Measurements from ENCODE around the gene LPO. TPM values are rescaled to one million over a fixed set of nuclear protein-coding genes. Genes with fewer than 3 reads are reported as not detected.
A peak's percentile ranks its signal among the peaks of the same experiment; 100 is the strongest.

The LPO gene
- total and polyA plus RNA-seq, 10 of the 15 experiments (the other 5 are each of a cell fraction or from before 2014, with no cell fraction given): 0.03 to 0.11 (median 0.06) TPM; not detected in 7

DNA sequence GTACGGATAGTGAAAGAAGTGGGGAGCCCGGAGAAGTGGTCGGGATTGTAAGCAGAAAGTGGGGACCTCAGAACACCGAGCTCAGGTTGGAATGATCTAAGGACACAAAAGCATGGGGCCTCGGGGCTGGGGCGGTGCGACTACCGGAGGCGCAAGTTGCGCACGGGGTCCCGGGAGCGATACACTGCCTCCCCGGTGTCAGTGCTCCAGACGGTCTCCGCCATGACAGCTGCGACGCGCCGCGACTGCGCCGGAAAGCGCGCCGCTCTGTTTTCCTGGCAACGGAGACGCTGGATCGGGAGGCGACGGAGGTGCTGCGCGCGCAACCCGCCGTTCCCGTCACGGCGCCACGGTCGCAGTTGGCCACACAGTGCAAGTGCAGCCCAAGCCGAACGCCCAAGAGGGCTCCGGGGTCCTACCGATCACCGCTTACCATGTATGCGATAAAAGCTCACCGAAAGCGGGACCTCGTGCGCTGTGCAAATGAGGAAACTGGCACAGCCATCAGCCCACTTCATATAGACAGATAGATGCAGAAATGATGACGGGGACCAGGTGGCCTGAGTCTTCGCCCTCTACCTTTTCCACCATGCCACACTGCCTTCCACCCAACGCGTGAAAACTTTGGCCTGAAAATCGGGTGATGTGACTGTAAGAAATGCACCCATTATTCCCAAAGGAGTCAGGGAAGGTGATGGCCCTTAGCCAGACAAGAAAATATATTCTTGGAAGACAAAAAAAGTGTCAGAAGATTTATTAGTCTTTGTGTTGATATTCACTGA lies 19.2 kb upstream of the LPO start, which contains the start of gene MKS1 (continued):
- TF ChIP-seq, protein P1, sequence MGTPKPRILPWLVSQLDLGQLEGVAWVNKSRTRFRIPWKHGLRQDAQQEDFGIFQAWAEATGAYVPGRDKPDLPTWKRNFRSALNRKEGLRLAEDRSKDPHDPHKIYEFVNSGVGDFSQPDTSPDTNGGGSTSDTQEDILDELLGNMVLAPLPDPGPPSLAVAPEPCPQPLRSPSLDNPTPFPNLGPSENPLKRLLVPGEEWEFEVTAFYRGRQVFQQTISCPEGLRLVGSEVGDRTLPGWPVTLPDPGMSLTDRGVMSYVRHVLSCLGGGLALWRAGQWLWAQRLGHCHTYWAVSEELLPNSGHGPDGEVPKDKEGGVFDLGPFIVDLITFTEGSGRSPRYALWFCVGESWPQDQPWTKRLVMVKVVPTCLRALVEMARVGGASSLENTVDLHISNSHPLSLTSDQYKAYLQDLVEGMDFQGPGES (IDR thresholded peaks at IDR 0.05): no peak
- no peak for TF ChIP-seq EGR1 (IDR thresholded peaks at IDR 0.05; ENCODE audit: borderline replicate concordance in 1 of 2, low read depth in 2 of 2, low read length in 2 of 2)
- TF ChIP-seq ESRRA (IDR thresholded peaks at IDR 0.05; ENCODE audit: low read length): 0 out of 2 replicates have a peak, but pooled peaks have one; percentile 35
- TF ChIP-seq EZH2 (IDR thresholded peaks at IDR 0.05; ENCODE audit: borderline replicate concordance, control insufficient read depth, low read depth, low read length): no peak
- TF ChIP-seq, protein P2, sequence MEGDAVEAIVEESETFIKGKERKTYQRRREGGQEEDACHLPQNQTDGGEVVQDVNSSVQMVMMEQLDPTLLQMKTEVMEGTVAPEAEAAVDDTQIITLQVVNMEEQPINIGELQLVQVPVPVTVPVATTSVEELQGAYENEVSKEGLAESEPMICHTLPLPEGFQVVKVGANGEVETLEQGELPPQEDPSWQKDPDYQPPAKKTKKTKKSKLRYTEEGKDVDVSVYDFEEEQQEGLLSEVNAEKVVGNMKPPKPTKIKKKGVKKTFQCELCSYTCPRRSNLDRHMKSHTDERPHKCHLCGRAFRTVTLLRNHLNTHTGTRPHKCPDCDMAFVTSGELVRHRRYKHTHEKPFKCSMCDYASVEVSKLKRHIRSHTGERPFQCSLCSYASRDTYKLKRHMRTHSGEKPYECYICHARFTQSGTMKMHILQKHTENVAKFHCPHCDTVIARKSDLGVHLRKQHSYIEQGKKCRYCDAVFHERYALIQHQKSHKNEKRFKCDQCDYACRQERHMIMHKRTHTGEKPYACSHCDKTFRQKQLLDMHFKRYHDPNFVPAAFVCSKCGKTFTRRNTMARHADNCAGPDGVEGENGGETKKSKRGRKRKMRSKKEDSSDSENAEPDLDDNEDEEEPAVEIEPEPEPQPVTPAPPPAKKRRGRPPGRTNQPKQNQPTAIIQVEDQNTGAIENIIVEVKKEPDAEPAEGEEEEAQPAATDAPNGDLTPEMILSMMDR (IDR thresholded peaks at IDR 0.05 in 2 of 3, conservative IDR thresholded peaks at IDR 0.05 in 1 of 3; ENCODE audit: control insufficient read depth in 2 of 3, extremely low read depth in 1 of 3, insufficient read depth in 1 of 3, low read depth in 3 of 3, low read length in 3 of 3): peak; percentile 73 to 83 (median 78)
- TF ChIP-seq, protein P3, sequence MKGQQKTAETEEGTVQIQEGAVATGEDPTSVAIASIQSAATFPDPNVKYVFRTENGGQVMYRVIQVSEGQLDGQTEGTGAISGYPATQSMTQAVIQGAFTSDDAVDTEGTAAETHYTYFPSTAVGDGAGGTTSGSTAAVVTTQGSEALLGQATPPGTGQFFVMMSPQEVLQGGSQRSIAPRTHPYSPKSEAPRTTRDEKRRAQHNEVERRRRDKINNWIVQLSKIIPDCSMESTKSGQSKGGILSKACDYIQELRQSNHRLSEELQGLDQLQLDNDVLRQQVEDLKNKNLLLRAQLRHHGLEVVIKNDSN (IDR thresholded peaks at IDR 0.05; ENCODE audit: borderline replicate concordance, extremely low read length, insufficient read depth, low read depth, low read length): no peak
- peak; percentile 12 for TF ChIP-seq MYC (IDR thresholded peaks at IDR 0.05; ENCODE audit: insufficient read depth, insufficient read length, insufficient replicate concordance, low read length, severe bottlenecking)
- TF ChIP-seq YY1 (IDR thresholded peaks at IDR 0.05; ENCODE audit: low read depth, low read length): peak; percentile 97
- peak; percentile 69; the same call in 1 of the 2 replicates for TF ChIP-seq TCF3 (IDR thresholded peaks at IDR 0.05; ENCODE audit: borderline replicate concordance, insufficient read depth, low read depth, low read length)
- TF ChIP-seq POLR2AphosphoS2 (IDR thresholded peaks at IDR 0.05; ENCODE audit: low read depth, low read length): no peak
- no peak for TF ChIP-seq PML (IDR thresholded peaks at IDR 0.05; ENCODE audit: low read length)
- no peak for TF ChIP-seq ZSCAN29 (IDR thresholded peaks at IDR 0.05)
- no peak for TF ChIP-seq BRCA1 (IDR thresholded peaks at IDR 0.05; ENCODE audit: low read depth, low read length)
- TF ChIP-seq, protein P4, sequence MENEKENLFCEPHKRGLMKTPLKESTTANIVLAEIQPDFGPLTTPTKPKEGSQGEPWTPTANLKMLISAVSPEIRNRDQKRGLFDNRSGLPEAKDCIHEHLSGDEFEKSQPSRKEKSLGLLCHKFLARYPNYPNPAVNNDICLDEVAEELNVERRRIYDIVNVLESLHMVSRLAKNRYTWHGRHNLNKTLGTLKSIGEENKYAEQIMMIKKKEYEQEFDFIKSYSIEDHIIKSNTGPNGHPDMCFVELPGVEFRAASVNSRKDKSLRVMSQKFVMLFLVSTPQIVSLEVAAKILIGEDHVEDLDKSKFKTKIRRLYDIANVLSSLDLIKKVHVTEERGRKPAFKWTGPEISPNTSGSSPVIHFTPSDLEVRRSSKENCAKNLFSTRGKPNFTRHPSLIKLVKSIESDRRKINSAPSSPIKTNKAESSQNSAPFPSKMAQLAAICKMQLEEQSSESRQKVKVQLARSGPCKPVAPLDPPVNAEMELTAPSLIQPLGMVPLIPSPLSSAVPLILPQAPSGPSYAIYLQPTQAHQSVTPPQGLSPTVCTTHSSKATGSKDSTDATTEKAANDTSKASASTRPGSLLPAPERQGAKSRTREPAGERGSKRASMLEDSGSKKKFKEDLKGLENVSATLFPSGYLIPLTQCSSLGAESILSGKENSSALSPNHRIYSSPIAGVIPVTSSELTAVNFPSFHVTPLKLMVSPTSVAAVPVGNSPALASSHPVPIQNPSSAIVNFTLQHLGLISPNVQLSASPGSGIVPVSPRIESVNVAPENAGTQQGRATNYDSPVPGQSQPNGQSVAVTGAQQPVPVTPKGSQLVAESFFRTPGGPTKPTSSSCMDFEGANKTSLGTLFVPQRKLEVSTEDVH (IDR thresholded peaks at IDR 0.05; ENCODE audit: low read depth, partially characterized antibody): no peak
- peak; percentile 57; the same call in 1 of the 2 replicates for TF ChIP-seq TCF12 (IDR thresholded peaks at IDR 0.05; ENCODE audit: low read depth, low read length)
- TF ChIP-seq PAX5 (IDR thresholded peaks at IDR 0.05; ENCODE audit: borderline replicate concordance, low read depth, low read length): peak; percentile 99
- TF ChIP-seq CBX5 (IDR thresholded peaks at IDR 0.05; ENCODE audit: low read depth): no peak; the same call in 1 of the 2 replicates
- TF ChIP-seq BMI1 (IDR thresholded peaks at IDR 0.05; ENCODE audit: borderline replicate concordance): peak; percentile 75
- TF ChIP-seq CEBPB (IDR thresholded peaks at IDR 0.05; ENCODE audit: borderline replicate concordance in 1 of 2, low read depth in 2 of 2, low read length in 2 of 2): no peak
- TF ChIP-seq CBX3 (IDR thresholded peaks at IDR 0.05; ENCODE audit: borderline replicate concordance, low read depth): no peak

All from GM12878 (cell line).